HepG2 (cell line): Measurements from ENCODE around the gene ABHD17A. TPM values are rescaled to one million over a fixed set of nuclear protein-coding genes. Genes with fewer than 3 reads are reported as not detected.
A peak's percentile ranks its signal among the peaks of the same experiment; 100 is the strongest.

ENCODE experiments used
- AGO1 ChIP-seq: fragments of 200-400 bp; formaldehyde crosslinking; IDR thresholded peaks from 2 replicates; pipeline ENCODE4 v1.6.1; 2017; ENCODE audit warnings: mild to moderate bottlenecking, low read depth, low read length, moderate library complexity; ENCODE audit not compliant: poor library complexity, severe bottlenecking
- CBX5 ChIP-seq: sonication (generic); formaldehyde crosslinking; IDR thresholded peaks from 2 replicates; pipeline ENCODE4 v1.4.0; 2020; ENCODE audit warnings: missing genetic modification reagents, borderline replicate concordance
- CREM ChIP-seq, 2 experiments: sonication (generic) in 1 of 2; formaldehyde crosslinking in 1 of 2; IDR thresholded peaks; 2 replicates each; pipeline versions ENCODE4 v1.4.0 to v1.6.1; 2016 to 2020; ENCODE audit warnings: antibody characterized with exemption in 1 of 2, mild to moderate bottlenecking in 1 of 2, missing genetic modification reagents in 1 of 2
- DMAP1 ChIP-seq: IDR thresholded peaks from 2 replicates; pipeline ENCODE4 v1.6.1; 2016
- FOXC1 ChIP-seq: sonication (generic); formaldehyde crosslinking; IDR thresholded peaks from 2 replicates; pipeline ENCODE4 v1.8.0; 2022; ENCODE audit warnings: mild to moderate bottlenecking, missing genetic modification reagents, borderline replicate concordance
- NFYC ChIP-seq: IDR thresholded peaks from 2 replicates; pipeline ENCODE4 v1.6.1; 2016; ENCODE audit warnings: missing genetic modification reagents, missing compliant biosample characterization
- PAX8 ChIP-seq: sonication (generic); formaldehyde crosslinking; IDR thresholded peaks from 2 replicates; pipeline ENCODE4 v1.8.0; 2022; ENCODE audit warnings: mild to moderate bottlenecking, missing genetic modification reagents, borderline replicate concordance
- PTBP1 ChIP-seq: fragments of 200-400 bp; formaldehyde crosslinking; IDR thresholded peaks from 2 replicates; pipeline ENCODE4 v1.6.1; 2018; ENCODE audit warnings: low read length, low read depth; ENCODE audit not compliant: poor library complexity, severe bottlenecking
- SKI ChIP-seq: fragments of 450-650 bp; IDR thresholded peaks from one replicate; pipeline ENCODE4 v1.6.1; 2018; ENCODE audit warnings: mild to moderate bottlenecking; ENCODE audit not compliant: partially characterized antibody
- ZNF224 ChIP-seq: sonication (generic); formaldehyde crosslinking; IDR thresholded peaks from 2 replicates; pipeline ENCODE4 v1.5.0; 2020; ENCODE audit warnings: mild to moderate bottlenecking, missing genetic modification reagents
- ZNF230 ChIP-seq: sonication (generic); formaldehyde crosslinking; IDR thresholded peaks from 2 replicates; pipeline ENCODE4 v1.4.0; 2020; ENCODE audit warnings: mild to moderate bottlenecking, missing genetic modification reagents
- ZNF33B ChIP-seq: sonication (generic); formaldehyde crosslinking; IDR thresholded peaks from 2 replicates; pipeline ENCODE4 v1.5.1; 2020; ENCODE audit warnings: mild to moderate bottlenecking, missing genetic modification reagents
- ZNF383 ChIP-seq: sonication (generic); formaldehyde crosslinking; IDR thresholded peaks from 2 replicates; pipeline ENCODE4 v1.4.0; 2020; ENCODE audit warnings: missing genetic modification reagents, mild to moderate bottlenecking, borderline replicate concordance
- ZNF564 ChIP-seq: sonication (generic); formaldehyde crosslinking; IDR thresholded peaks from 2 replicates; pipeline ENCODE4 v1.8.1; 2023; ENCODE audit warnings: mild to moderate bottlenecking, missing genetic modification reagents
- ZNF652 ChIP-seq: IDR thresholded peaks from 2 replicates; pipeline ENCODE4 v1.6.1; 2016; ENCODE audit warnings: low read depth, borderline replicate concordance
- ZNF674 ChIP-seq: sonication (generic); formaldehyde crosslinking; IDR thresholded peaks from 2 replicates; pipeline ENCODE4 v1.5.0; 2020; ENCODE audit warnings: low read depth, mild to moderate bottlenecking, missing genetic modification reagents
- ZNF781 ChIP-seq: sonication (generic); formaldehyde crosslinking; IDR thresholded peaks from 2 replicates; pipeline ENCODE4 v1.5.1; 2020; ENCODE audit warnings: borderline replicate concordance, mild to moderate bottlenecking, missing genetic modification reagents; ENCODE audit errors: not compliant biosample characterization
- ZZZ3 ChIP-seq: sonication (generic); formaldehyde crosslinking; IDR thresholded peaks from 2 replicates; pipeline ENCODE4 v1.4.0; 2020; ENCODE audit warnings: missing genetic modification reagents, mild to moderate bottlenecking, borderline replicate concordance
- polyA plus RNA-seq, 8 experiments: library from polyadenylated mRNA; depleted of rRNA in 3 of 8; stranded (reverse) in 7 of 8; unstranded in 1 of 8; fragments of >200 nt; fragmentation: Illumina TruSeq in 4 of 8; extraction: Trizol in 4 of 8; gene quantifications; 2 replicates each; pipeline versions ENCODE4 v1.2.1 to v1.2.3, GENCODE V29; 2011 to 2016; ENCODE audit warnings: low read depth in 4 of 8, missing spikeins in 1 of 8, mixed read lengths in 1 of 8; ENCODE audit not compliant: insufficient read depth in 1 of 8
- total RNA-seq, 5 experiments: library from RNA; depleted of rRNA; stranded (reverse); fragments of >200 nt; fragmentation: Illumina TruSeq; extraction: Trizol; gene quantifications; 2 replicates each; pipeline ENCODE4 v1.2.3, GENCODE V29; 2016; ENCODE audit warnings: low read depth in 1 of 5
- TF ChIP-seq, protein P1 (sequence below): sonication (generic); formaldehyde crosslinking; IDR thresholded peaks from 2 replicates; pipeline ENCODE4 v1.4.0; 2020; ENCODE audit warnings: missing genetic modification reagents
- TF ChIP-seq, protein P2 (sequence below): sonication (generic); formaldehyde crosslinking; IDR thresholded peaks from 2 replicates; pipeline ENCODE4 v1.4.0; 2020; ENCODE audit warnings: missing genetic modification reagents
- TF ChIP-seq, protein P3 (sequence below): sonication (generic); formaldehyde crosslinking; IDR thresholded peaks from 2 replicates; pipeline ENCODE4 v1.8.1; 2022; ENCODE audit warnings: low read depth, mild to moderate bottlenecking, missing genetic modification reagents
- TF ChIP-seq, protein P4 (sequence below): sonication (generic); formaldehyde crosslinking; conservative IDR thresholded peaks from 2 replicates; pipeline ENCODE4 v1.8.0; 2022; ENCODE audit warnings: low read depth, missing genetic modification reagents

ABHD17A gene
- total and polyA plus RNA-seq, 2 of the 13 experiments (the other 11 are each of a cell fraction or from before 2014, with no cell fraction given) = 27.7 to 40.8 TPM

DNA sequence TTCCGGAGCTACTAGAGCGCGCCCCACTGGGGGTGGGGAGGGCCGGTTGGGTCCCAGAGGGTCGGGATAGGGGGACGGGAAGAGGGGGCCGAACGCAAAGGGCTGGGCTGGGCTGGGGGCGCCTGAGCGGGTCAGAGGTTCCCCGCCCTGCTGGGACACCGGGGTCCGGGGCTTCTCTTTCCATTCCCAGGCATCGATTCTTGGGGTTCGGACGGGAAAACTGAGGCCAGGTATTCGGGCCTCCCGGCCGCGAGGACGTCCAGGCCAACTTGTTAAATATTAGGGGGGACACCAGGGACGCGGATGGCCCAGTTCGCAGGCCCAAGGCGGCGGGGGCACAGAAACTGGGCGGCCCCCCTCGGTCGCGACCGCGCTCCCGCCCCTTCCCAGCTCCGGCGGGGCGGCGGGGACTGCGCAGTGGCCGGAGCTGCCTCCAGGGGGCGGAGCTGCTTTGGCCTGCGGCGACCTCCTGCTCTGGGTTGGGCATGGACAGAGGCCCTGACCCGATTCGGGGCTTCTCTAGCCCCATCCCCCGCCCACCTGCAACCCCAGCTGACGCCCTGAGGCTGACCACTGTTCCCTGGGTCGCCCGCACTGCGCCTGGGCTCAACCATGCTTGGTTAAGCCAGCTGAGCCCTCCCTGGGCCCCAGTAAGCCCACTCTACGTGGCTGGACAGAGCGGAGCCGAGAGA is 20.7 kb downstream of the ABHD17A start (continued):
- TF ChIP-seq, protein P1, sequence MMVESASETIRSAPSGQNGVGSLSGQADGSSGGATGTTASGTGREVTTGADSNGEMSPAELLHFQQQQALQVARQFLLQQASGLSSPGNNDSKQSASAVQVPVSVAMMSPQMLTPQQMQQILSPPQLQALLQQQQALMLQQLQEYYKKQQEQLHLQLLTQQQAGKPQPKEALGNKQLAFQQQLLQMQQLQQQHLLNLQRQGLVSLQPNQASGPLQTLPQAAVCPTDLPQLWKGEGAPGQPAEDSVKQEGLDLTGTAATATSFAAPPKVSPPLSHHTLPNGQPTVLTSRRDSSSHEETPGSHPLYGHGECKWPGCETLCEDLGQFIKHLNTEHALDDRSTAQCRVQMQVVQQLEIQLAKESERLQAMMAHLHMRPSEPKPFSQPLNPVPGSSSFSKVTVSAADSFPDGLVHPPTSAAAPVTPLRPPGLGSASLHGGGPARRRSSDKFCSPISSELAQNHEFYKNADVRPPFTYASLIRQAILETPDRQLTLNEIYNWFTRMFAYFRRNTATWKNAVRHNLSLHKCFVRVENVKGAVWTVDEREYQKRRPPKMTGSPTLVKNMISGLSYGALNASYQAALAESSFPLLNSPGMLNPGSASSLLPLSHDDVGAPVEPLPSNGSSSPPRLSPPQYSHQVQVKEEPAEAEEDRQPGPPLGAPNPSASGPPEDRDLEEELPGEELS (CRISPR knock-in tag) = 0 out of 2 replicates have a peak, but pooled peaks have one; percentile 13
- TF ChIP-seq DMAP1 (CRISPR knock-in tag) = peak; percentile 4; the same call in 1 of the 2 replicates
- no peak for TF ChIP-seq ZNF674
- peak; percentile 51 for TF ChIP-seq AGO1
- TF ChIP-seq, protein P2, sequence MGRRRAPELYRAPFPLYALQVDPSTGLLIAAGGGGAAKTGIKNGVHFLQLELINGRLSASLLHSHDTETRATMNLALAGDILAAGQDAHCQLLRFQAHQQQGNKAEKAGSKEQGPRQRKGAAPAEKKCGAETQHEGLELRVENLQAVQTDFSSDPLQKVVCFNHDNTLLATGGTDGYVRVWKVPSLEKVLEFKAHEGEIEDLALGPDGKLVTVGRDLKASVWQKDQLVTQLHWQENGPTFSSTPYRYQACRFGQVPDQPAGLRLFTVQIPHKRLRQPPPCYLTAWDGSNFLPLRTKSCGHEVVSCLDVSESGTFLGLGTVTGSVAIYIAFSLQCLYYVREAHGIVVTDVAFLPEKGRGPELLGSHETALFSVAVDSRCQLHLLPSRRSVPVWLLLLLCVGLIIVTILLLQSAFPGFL (CRISPR knock-in tag) = no peak
- no peak for TF ChIP-seq CREM (IDR thresholded peaks at IDR 0.05)
- TF ChIP-seq CREM (CRISPR knock-in tag; IDR thresholded peaks at IDR 0.05) = no peak
- TF ChIP-seq SKI = peak; percentile 66
- no peak for TF ChIP-seq ZNF230 (CRISPR knock-in tag)
- no peak for TF ChIP-seq ZNF652 (CRISPR knock-in tag)
- no peak for TF ChIP-seq ZNF33B (CRISPR knock-in tag)
- no peak; the same call in 1 of the 2 replicates for TF ChIP-seq FOXC1 (CRISPR knock-in tag)
- TF ChIP-seq, protein P3, sequence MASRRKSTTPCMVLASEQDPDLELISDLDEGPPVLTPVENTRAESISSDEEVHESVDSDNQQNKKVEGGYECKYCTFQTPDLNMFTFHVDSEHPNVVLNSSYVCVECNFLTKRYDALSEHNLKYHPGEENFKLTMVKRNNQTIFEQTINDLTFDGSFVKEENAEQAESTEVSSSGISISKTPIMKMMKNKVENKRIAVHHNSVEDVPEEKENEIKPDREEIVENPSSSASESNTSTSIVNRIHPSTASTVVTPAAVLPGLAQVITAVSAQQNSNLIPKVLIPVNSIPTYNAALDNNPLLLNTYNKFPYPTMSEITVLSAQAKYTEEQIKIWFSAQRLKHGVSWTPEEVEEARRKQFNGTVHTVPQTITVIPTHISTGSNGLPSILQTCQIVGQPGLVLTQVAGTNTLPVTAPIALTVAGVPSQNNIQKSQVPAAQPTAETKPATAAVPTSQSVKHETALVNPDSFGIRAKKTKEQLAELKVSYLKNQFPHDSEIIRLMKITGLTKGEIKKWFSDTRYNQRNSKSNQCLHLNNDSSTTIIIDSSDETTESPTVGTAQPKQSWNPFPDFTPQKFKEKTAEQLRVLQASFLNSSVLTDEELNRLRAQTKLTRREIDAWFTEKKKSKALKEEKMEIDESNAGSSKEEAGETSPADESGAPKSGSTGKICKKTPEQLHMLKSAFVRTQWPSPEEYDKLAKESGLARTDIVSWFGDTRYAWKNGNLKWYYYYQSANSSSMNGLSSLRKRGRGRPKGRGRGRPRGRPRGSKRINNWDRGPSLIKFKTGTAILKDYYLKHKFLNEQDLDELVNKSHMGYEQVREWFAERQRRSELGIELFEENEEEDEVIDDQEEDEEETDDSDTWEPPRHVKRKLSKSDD (CRISPR knock-in tag) = no peak
- TF ChIP-seq ZNF383 (CRISPR knock-in tag) = no peak
- TF ChIP-seq CBX5 = no peak
- TF ChIP-seq PTBP1 = no peak
- TF ChIP-seq PAX8 (CRISPR knock-in tag) = 0 out of 2 replicates have a peak, but pooled peaks have one; percentile 19
- TF ChIP-seq ZNF781 (CRISPR knock-in tag) = no peak
- TF ChIP-seq ZZZ3 (CRISPR knock-in tag) = no peak
- TF ChIP-seq, protein P4, sequence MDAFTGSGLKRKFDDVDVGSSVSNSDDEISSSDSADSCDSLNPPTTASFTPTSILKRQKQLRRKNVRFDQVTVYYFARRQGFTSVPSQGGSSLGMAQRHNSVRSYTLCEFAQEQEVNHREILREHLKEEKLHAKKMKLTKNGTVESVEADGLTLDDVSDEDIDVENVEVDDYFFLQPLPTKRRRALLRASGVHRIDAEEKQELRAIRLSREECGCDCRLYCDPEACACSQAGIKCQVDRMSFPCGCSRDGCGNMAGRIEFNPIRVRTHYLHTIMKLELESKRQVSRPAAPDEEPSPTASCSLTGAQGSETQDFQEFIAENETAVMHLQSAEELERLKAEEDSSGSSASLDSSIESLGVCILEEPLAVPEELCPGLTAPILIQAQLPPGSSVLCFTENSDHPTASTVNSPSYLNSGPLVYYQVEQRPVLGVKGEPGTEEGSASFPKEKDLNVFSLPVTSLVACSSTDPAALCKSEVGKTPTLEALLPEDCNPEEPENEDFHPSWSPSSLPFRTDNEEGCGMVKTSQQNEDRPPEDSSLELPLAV (CRISPR knock-in tag) = no peak
- TF ChIP-seq ZNF564 (CRISPR knock-in tag) = no peak
- no peak for TF ChIP-seq NFYC (CRISPR knock-in tag)
- 0 out of 2 replicates have a peak, but pooled peaks have one; percentile 48 for TF ChIP-seq ZNF224
